Stomach smooth muscle (tissue), 2 donors: ENCODE results near the gene FPGS.
A peak's percentile ranks its signal among the peaks of the same experiment; 100 is the strongest.
"Not testable (repeated sequence)": the region's sequence is repeated elsewhere in the genome, so short reads cannot be mapped to it uniquely, and the experiment has no call there.

Experiments
- H3K27ac ChIP-seq: one replicate; pipeline ENCODE4 v1.7.0; 2013; ENCODE audit warnings: mild to moderate bottlenecking, low read length, inconsistent platforms
- H3K27me3 ChIP-seq, 2 donors: one replicate each; pipeline ENCODE4 v1.7.0; 2013; ENCODE audit warnings: low read length in 2 of 2; ENCODE audit not compliant: insufficient read depth in 2 of 2, control insufficient read depth in 1 of 2
- H3K36me3 ChIP-seq, 2 donors: one replicate each; pipeline ENCODE4 v1.7.0; 2013; ENCODE audit warnings: low read length in 2 of 2; ENCODE audit not compliant: control insufficient read depth in 2 of 2, insufficient read depth in 2 of 2
- H3K4me1 ChIP-seq: one replicate; pipeline ENCODE4 v1.7.0; 2013; ENCODE audit warnings: low read length; ENCODE audit not compliant: control insufficient read depth, insufficient read depth
- H3K4me3 ChIP-seq, 2 donors: one replicate each; pipeline ENCODE4 v1.7.0; 2013; ENCODE audit warnings: low read length in 2 of 2
- H3K9ac ChIP-seq, 2 donors: one replicate each; pipeline ENCODE4 v1.7.0; 2013; ENCODE audit warnings: low read length in 2 of 2, mild to moderate bottlenecking in 1 of 2
- H3K9me3 ChIP-seq, 2 donors: one replicate each; pipeline ENCODE4 v1.7.0; 2013; ENCODE audit warnings: low read length in 2 of 2; ENCODE audit not compliant: control insufficient read depth in 2 of 2
- donor health status: healthy.
- donor health status: Pancreatic carcinoma.

Gene FPGS

GRCh38 chr9:127802576-127803443 lies at the start of gene FPGS:
TSS of gene FPGS (plus strand) at chr9:127802882. CDS start at chr9:127802925, 43 bp downstream.
- peak within 1 kb of the TSS; percentile 81 for H3K27ac ChIP-seq
- H3K27me3 ChIP-seq = no peaks in the 10 kb centered on the region

GRCh38 chr9:127753148-127753547 lies 49.5 kb upstream of the FPGS start:
- Histone ChIP-seq H3K4me3 (no peak overlapping the region), H3K9me3 (no peaks in the 10 kb centered on the region), H3K9ac (no peak overlapping the region), H3K36me3 (no peaks in the 10 kb centered on the region), H3K27ac (no peak overlapping the region), H3K4me1 (peaks cover 8% of the 10 kb centered on the region), H3K27me3 (peaks cover 32 to 37% of the 10 kb centered on the region in 2 donors)

More at GRCh38 chr9:127802576-127803443, at the start of gene FPGS:
- peaks cover 9 to 13% of the 10 kb centered on the region in 2 donors for H3K36me3 ChIP-seq
- H3K9ac ChIP-seq = peak within 1 kb of the TSS; percentile 75 to 94
- H3K4me1 ChIP-seq = peaks cover 34% of the 10 kb centered on the region
- peak within 1 kb of the TSS; percentile 69 to 86 for H3K4me3 ChIP-seq
- H3K9me3 ChIP-seq = no peaks in the 10 kb centered on the region

GRCh38 chr9:127753622-127754021 lies 49.1 kb upstream of the FPGS start:
- Histone ChIP-seq H3K27me3 (peaks cover 32 to 33% of the 10 kb centered on the region in 2 donors), H3K4me1 (peaks cover 10% of the 10 kb centered on the region), H3K9me3 (no peaks in the 10 kb centered on the region), H3K27ac (no peak overlapping the region), H3K4me3 (no peak overlapping the region), H3K9ac (no peak overlapping the region), H3K36me3 (no peaks in the 10 kb centered on the region)

- H3K4me1 ChIP-seq = peaks cover 11% of the 10 kb centered on the region
- no peak overlapping the region for H3K9ac ChIP-seq
- H3K27me3 ChIP-seq = peaks cover 32 to 35% of the 10 kb centered on the region in 2 donors
- no peak overlapping the region for H3K27ac ChIP-seq
- H3K4me3 ChIP-seq = no peak overlapping the region
- H3K9me3 ChIP-seq = no peaks in the 10 kb centered on the region
- H3K36me3 ChIP-seq = no peaks in the 10 kb centered on the region
Measured at GRCh38 chr9:127754099-127755060, 48.3 kb upstream of the FPGS start.

GRCh38 chr9:127755061-127756060 lies 47.3 kb upstream of the FPGS start:
- H3K9ac ChIP-seq = no peak overlapping the region
- peaks cover 13% of the 10 kb centered on the region for H3K4me1 ChIP-seq
- H3K36me3 ChIP-seq = no peaks in the 10 kb centered on the region
- no peak overlapping the region for H3K4me3 ChIP-seq
- H3K27me3 ChIP-seq = peaks cover 32 to 35% of the 10 kb centered on the region in 2 donors
- H3K27ac ChIP-seq = no peak overlapping the region
- no peaks in the 10 kb centered on the region for H3K9me3 ChIP-seq

- H3K4me1 ChIP-seq = peaks cover 13% of the 10 kb centered on the region
- H3K27ac ChIP-seq = no peak overlapping the region
- H3K27me3 ChIP-seq = peaks cover 34 to 36% of the 10 kb centered on the region in 2 donors
Measured at GRCh38 chr9:127756233-127756632, 46.4 kb upstream of the FPGS start.

GRCh38 chr9:127756776-127757175 lies 45.9 kb upstream of the FPGS start:
- not testable (repeated sequence) for H3K9me3 ChIP-seq

More at GRCh38 chr9:127756233-127756632, 46.4 kb upstream of the FPGS start:
- H3K36me3 ChIP-seq = no peaks in the 10 kb centered on the region
- H3K4me3 ChIP-seq = no peak overlapping the region
- H3K9me3 ChIP-seq = no peaks in the 10 kb centered on the region
- H3K9ac ChIP-seq = no peak overlapping the region

GRCh38 chr9:127758843-127759242 lies 43.8 kb upstream of the FPGS start:
- Histone ChIP-seq H3K9me3 (no peaks in the 10 kb centered on the region), H3K4me1 (peaks cover 17% of the 10 kb centered on the region), H3K9ac (no peak overlapping the region), H3K27me3 (peaks cover 21 to 33% of the 10 kb centered on the region in 2 donors), H3K4me3 (no peak overlapping the region), H3K36me3 (no peaks in the 10 kb centered on the region), H3K27ac (no peak overlapping the region)

More at GRCh38 chr9:127756776-127757175, 45.9 kb upstream of the FPGS start:
- Histone ChIP-seq H3K27me3 (peaks cover 34 to 39% of the 10 kb centered on the region in 2 donors), H3K4me1 (peaks cover 16% of the 10 kb centered on the region)
- H3K4me3 ChIP-seq, H3K9ac ChIP-seq, H3K27ac ChIP-seq, H3K36me3 ChIP-seq: not testable (repeated sequence)

GRCh38 chr9:127761061-127761460 lies 41.6 kb upstream of the FPGS start:
- Histone ChIP-seq H3K27me3 (peaks cover 13 to 15% of the 10 kb centered on the region in 2 donors), H3K27ac (no peak overlapping the region), H3K4me3 (no peak overlapping the region)

More at GRCh38 chr9:127761061-127761460, 41.6 kb upstream of the FPGS start:
- no peaks in the 10 kb centered on the region for H3K36me3 ChIP-seq
- H3K9me3 ChIP-seq = no peaks in the 10 kb centered on the region
- H3K9ac ChIP-seq = no peak overlapping the region
- peaks cover 9% of the 10 kb centered on the region for H3K4me1 ChIP-seq
